H9 (cell line): ENCODE results near the gene FAM107A. TPM values are rescaled to one million over a fixed set of nuclear protein-coding genes. Genes with fewer than 3 reads are reported as not detected.

ENCODE experiments used
- DNase-seq: peaks from one replicate; pipeline ENCODE4 v3.0.0-alpha.2; 2017
- H2AFZ ChIP-seq: one replicate; pipeline ENCODE4 v1.6.1; 2013; ENCODE audit warnings: mild to moderate bottlenecking, low read length, control low read depth, moderate library complexity
- H2AK5ac ChIP-seq: 2 replicates; pipeline ENCODE4 v1.6.1; 2013; ENCODE audit warnings: low read length, control low read depth, mixed read lengths; ENCODE audit not compliant: insufficient read length
- H2BK120ac ChIP-seq: one replicate; pipeline ENCODE4 v1.6.1; 2013; ENCODE audit warnings: low read depth, mild to moderate bottlenecking, low read length, control low read depth, inconsistent platforms; ENCODE audit not compliant: poor library complexity, severe bottlenecking
- H2BK12ac ChIP-seq: 2 replicates; pipeline ENCODE4 v1.6.1; 2013; ENCODE audit warnings: low read length, control low read depth, mixed read lengths, low read depth; ENCODE audit not compliant: insufficient read length
- H2BK15ac ChIP-seq: 2 replicates; pipeline ENCODE4 v1.6.1; 2013; ENCODE audit warnings: low read depth, low read length, control low read depth
- H2BK20ac ChIP-seq: one replicate; pipeline ENCODE4 v1.6.1; 2013; ENCODE audit warnings: low read depth, mild to moderate bottlenecking, low read length, control low read depth, inconsistent platforms; ENCODE audit not compliant: poor library complexity, severe bottlenecking
- H2BK5ac ChIP-seq: 2 replicates; pipeline ENCODE4 v1.6.1; 2013; ENCODE audit warnings: low read length, control low read depth, mixed read lengths; ENCODE audit not compliant: insufficient read length
- H3K14ac ChIP-seq: 2 replicates; pipeline ENCODE4 v1.6.1; 2013; ENCODE audit warnings: low read length, control low read depth; ENCODE audit not compliant: insufficient read depth
- H3K18ac ChIP-seq: 2 replicates; pipeline ENCODE4 v1.6.1; 2013; ENCODE audit warnings: low read depth, mild to moderate bottlenecking, mixed read lengths, low read length, control low read depth; ENCODE audit not compliant: insufficient read length
- H3K23ac ChIP-seq: 2 replicates; pipeline ENCODE4 v1.6.1; 2013; ENCODE audit warnings: low read length, control low read depth, mixed read lengths, low read depth; ENCODE audit not compliant: insufficient read length
- H3K23me2 ChIP-seq: 2 replicates; pipeline ENCODE4 v1.6.1; 2013; ENCODE audit warnings: low read depth, mild to moderate bottlenecking, mixed read lengths, low read length, control low read depth; ENCODE audit not compliant: insufficient read length, poor library complexity, severe bottlenecking
- H3K27ac ChIP-seq: 2 replicates; pipeline ENCODE4 v1.5.1; 2013; ENCODE audit warnings: low read length, control low read depth, mixed read lengths, low read depth; ENCODE audit not compliant: insufficient read length
- H3K27me3 ChIP-seq: 2 replicates; pipeline ENCODE4 v1.6.1; 2013; ENCODE audit warnings: low read length, control low read depth, inconsistent platforms; ENCODE audit not compliant: insufficient read depth
- H3K4ac ChIP-seq: 2 replicates; pipeline ENCODE4 v1.6.1; 2013; ENCODE audit warnings: low read depth, mild to moderate bottlenecking, control low read depth, inconsistent platforms, low read length, moderate library complexity
- H3K4me1 ChIP-seq: 2 replicates; pipeline ENCODE4 v1.6.1; 2013; ENCODE audit warnings: low read length, control low read depth, inconsistent platforms; ENCODE audit not compliant: insufficient read depth
- H3K4me2 ChIP-seq: 2 replicates; pipeline ENCODE4 v1.6.1; 2013; ENCODE audit warnings: low read length, control low read depth, mixed read lengths; ENCODE audit not compliant: insufficient read length, insufficient read depth
- H3K56ac ChIP-seq: 2 replicates; pipeline ENCODE4 v1.6.1; 2013; ENCODE audit warnings: low read depth, mild to moderate bottlenecking, mixed read lengths, low read length, control low read depth; ENCODE audit not compliant: insufficient read length
- H3K79me1 ChIP-seq: 2 replicates; pipeline ENCODE4 v1.6.1; 2013; ENCODE audit warnings: low read depth, mild to moderate bottlenecking, moderate library complexity, low read length, control low read depth, inconsistent platforms; ENCODE audit not compliant: insufficient read depth, poor library complexity, severe bottlenecking
- H3K79me2 ChIP-seq: 2 replicates; pipeline ENCODE4 v1.6.1; 2013; ENCODE audit warnings: low read length, control low read depth, inconsistent platforms; ENCODE audit not compliant: insufficient read depth
- H3K9ac ChIP-seq: 2 replicates; pipeline ENCODE4 v1.6.1; 2013; ENCODE audit warnings: low read length, control low read depth, mixed read lengths; ENCODE audit not compliant: insufficient read length; ENCODE audit errors: extremely low read depth
- H3K9me3 ChIP-seq: one replicate; pipeline ENCODE4 v1.6.1; 2013; ENCODE audit warnings: low read depth, low read length, inconsistent platforms; ENCODE audit not compliant: control insufficient read depth
- H3T11ph ChIP-seq: one replicate; pipeline ENCODE4 v1.6.1; 2013; ENCODE audit warnings: mild to moderate bottlenecking, low read length, control low read depth, inconsistent platforms
- H4K20me1 ChIP-seq: one replicate; pipeline ENCODE4 v1.6.1; 2013; ENCODE audit not compliant: control insufficient read depth, insufficient read length, insufficient read depth
- H4K5ac ChIP-seq: 2 replicates; pipeline ENCODE4 v1.6.1; 2013; ENCODE audit warnings: low read depth, mild to moderate bottlenecking, mixed read lengths, low read length, control low read depth; ENCODE audit not compliant: insufficient read length
- H4K8ac ChIP-seq: replicated peaks from 2 replicates; pipeline ENCODE4 v1.6.1; 2013; ENCODE audit warnings: low read length, control low read depth, mixed read lengths, low read depth; ENCODE audit not compliant: insufficient read length
- H4K91ac ChIP-seq: 2 replicates; pipeline ENCODE4 v1.6.1; 2013; ENCODE audit warnings: low read depth, mild to moderate bottlenecking, moderate library complexity, mixed read lengths, low read length, control low read depth; ENCODE audit not compliant: insufficient read length
- H3K27ac Mint-ChIP-seq, 3 experiments: 2 replicates in 2 of 3; 3 replicates in 1 of 3; pipeline ENCODE4 v1.8.0; 2020 to 2021; ENCODE audit warnings: mixed read lengths in 3 of 3, mild to moderate bottlenecking in 1 of 3, moderate library complexity in 1 of 3
- H3K27me3 Mint-ChIP-seq: 2 replicates; pipeline ENCODE4 v1.8.0; 2021; ENCODE audit warnings: low read depth, mild to moderate bottlenecking, moderate library complexity, mixed read lengths
- H3K36me3 Mint-ChIP-seq, 3 experiments: 2 replicates in 2 of 3; 3 replicates in 1 of 3; pipeline ENCODE4 v1.8.0; 2020 to 2021; ENCODE audit warnings: low read depth in 3 of 3, mixed read lengths in 3 of 3; ENCODE audit not compliant: insufficient read depth in 1 of 3
- H3K4me1 Mint-ChIP-seq, 2 experiments: 2 replicates each; pipeline ENCODE4 v1.8.0; 2020; ENCODE audit warnings: mixed read lengths in 2 of 2
- H3K4me3 Mint-ChIP-seq, 2 experiments: 2 replicates in 1 of 2; 3 replicates in 1 of 2; pipeline ENCODE4 v1.8.0; 2020 to 2021; ENCODE audit warnings: mild to moderate bottlenecking in 2 of 2, mixed read lengths in 2 of 2, moderate library complexity in 1 of 2
- H3K9me3 Mint-ChIP-seq, 2 experiments: 2 replicates in 1 of 2; 3 replicates in 1 of 2; pipeline ENCODE4 v1.8.0; 2020; ENCODE audit warnings: mild to moderate bottlenecking in 2 of 2, mixed read lengths in 2 of 2, moderate library complexity in 1 of 2
- CTCF ChIP-seq: fragments of 200-600 bp; sonication (generic); conservative IDR thresholded peaks from 3 replicates; pipeline ENCODE4 v1.8.0; 2021; ENCODE audit warnings: antibody characterized with exemption, mild to moderate bottlenecking
- WGBS: extraction: QIAGEN DNeasy Blood & Tissue Kit; methylation state at CpG from one replicate; pipeline ENCODE4 v1.1.7; 2013; ENCODE audit warnings: missing lambda C conversion rate, low lambda C conversion rate, mixed read lengths; ENCODE audit not compliant: insufficient read length; ENCODE audit errors: extremely low coverage; 5-methylcytosine and 5-hydroxymethylcytosine counted together
- total RNA-seq: library from RNA; stranded (reverse); gene quantifications from 2 replicates; pipeline ENCODE4 v1.2.1, GENCODE V29; 2021

The FAM107A gene
- total RNA-seq, 1 experiment from 2014 or later: 0.11 TPM

- Histone ChIP-seq H3K9me3 (no peaks in the 10 kb centered on the region), H2AFZ (no peak overlapping the region)
- WGBS: no CpG with 5 or more reads among the region's 11 CpGs
Observed at GRCh38 chr3:58532794-58533220, 44.4 kb downstream of the FAM107A start.

More at GRCh38 chr3:58532794-58533220, 44.4 kb downstream of the FAM107A start:
- no peaks in the 10 kb centered on the region; a peak in 2 of 5 replicates for H3K9me3 Mint-ChIP-seq
- no peak overlapping the region for H4K5ac ChIP-seq
- no peaks in the 10 kb centered on the region for H3K4me1 ChIP-seq
- no peak overlapping the region for H3T11ph ChIP-seq
- H2BK120ac ChIP-seq: no peak overlapping the region
- no peak overlapping the region for H2BK15ac ChIP-seq
- H3K27me3 ChIP-seq: no peaks in the 10 kb centered on the region
- H3K79me2 ChIP-seq: no peaks in the 10 kb centered on the region
- H4K91ac ChIP-seq: no peak overlapping the region
- no peaks in the 10 kb centered on the region for H3K79me1 ChIP-seq
- no peak overlapping the region for H4K8ac ChIP-seq
- H3K4me2 ChIP-seq: no peak overlapping the region
- H3K27ac Mint-ChIP-seq: peak overlapping the region in 1 of 3 experiments; percentile 87; a peak in 1 of 7 replicates
- H3K18ac ChIP-seq: no peak overlapping the region
- H3K23me2 ChIP-seq: no peaks in the 10 kb centered on the region
- peak; percentile 77 for DNase-seq
- no peak overlapping the region for H3K23ac ChIP-seq
- H3K56ac ChIP-seq: no peak overlapping the region
- H2AK5ac ChIP-seq: no peak overlapping the region
- H3K14ac ChIP-seq: no peak overlapping the region
- no peak overlapping the region for H3K4ac ChIP-seq
- peaks cover 13 to 33% of the 10 kb centered on the region in 2 experiments for H3K4me1 Mint-ChIP-seq
- H3K9ac ChIP-seq: no peak overlapping the region
- no peak overlapping the region for H2BK5ac ChIP-seq
- no peak overlapping the region for H2BK12ac ChIP-seq
- no peaks in the 10 kb centered on the region; the same call in 1 of the 2 replicates for H3K27me3 Mint-ChIP-seq
- H2BK20ac ChIP-seq: no peak overlapping the region
- TF ChIP-seq CTCF: peak; percentile 84
- H3K4me3 Mint-ChIP-seq: no peak overlapping the region
- H3K27ac ChIP-seq: no peak overlapping the region
- no peaks in the 10 kb centered on the region for H4K20me1 ChIP-seq
- no peaks in the 10 kb centered on the region for H3K36me3 Mint-ChIP-seq
